Umbilical cord (tissue), 2 donors: Measurements from ENCODE around the gene NRL. TPM values are rescaled to one million over a fixed set of nuclear protein-coding genes. Genes with fewer than 3 reads are reported as not detected.

Experiments used
- DNase-seq: peaks from one replicate; pipeline ENCODE4 v3.0.0-alpha.2; 2015; ENCODE audit warnings: low spot score
- total RNA-seq: library from RNA; depleted of rRNA; stranded (reverse); fragments of >200 nt; gene quantifications from one replicate; pipeline ENCODE4 v1.2.3, GENCODE V29; 2014; ENCODE audit warnings: low replicate concordance; ENCODE audit not compliant: insufficient read depth

NRL gene
- total RNA-seq, 1 donor from 2014 or later, result 0.24 TPM

- DNase-seq, result no peak
Measured at GRCh38 chr14:24098927-24099813, 15.6 kb downstream of the NRL start.

GRCh38 chr14:24098229-24098926, 16.4 kb downstream of the NRL start:
- no peak for DNase-seq

GRCh38 chr14:24096545-24097181, 18.1 kb downstream of the NRL start:
- DNase-seq, result no peak

- peak; percentile 55 for DNase-seq
Measured at GRCh38 chr14:24095271-24096068, 19.3 kb downstream of the NRL start.

- no peak for DNase-seq
Measured at GRCh38 chr14:24094841-24095270, 19.9 kb downstream of the NRL start.

- DNase-seq, result peak; percentile 89
Measured at GRCh38 chr14:24093901-24094840, 20.6 kb downstream of the NRL start, which contains the start of gene PCK2. Gene PCK2, plus strand, starts transcription at chr14:24094311. Its CDS starts 95 bp downstream, at chr14:24094406.

GRCh38 chr14:24093207-24093900, 21.4 kb downstream of the NRL start:
- no peak for DNase-seq

GRCh38 chr14:24092505-24093206, 22.1 kb downstream of the NRL start:
- DNase-seq, result peak; percentile 19

GRCh38 chr14:24092110-24092504, 22.6 kb downstream of the NRL start:
- DNase-seq, result no peak

- no peak for DNase-seq
Measured at GRCh38 chr14:24089890-24090289, 24.9 kb downstream of the NRL start.

- DNase-seq, result no peak
Measured at GRCh38 chr14:24088095-24088494, 26.7 kb downstream of the NRL start.

- DNase-seq, result no peak
Measured at GRCh38 chr14:24087004-24087403, 27.7 kb downstream of the NRL start.

GRCh38 chr14:24086193-24086955, 28.4 kb downstream of the NRL start:
- DNase-seq, result no peak

GRCh38 chr14:24085215-24085614, 29.5 kb downstream of the NRL start:
- DNase-seq, result no peak

- DNase-seq, result no peak
Measured at GRCh38 chr14:24084440-24084839, 30.3 kb downstream of the NRL start.

GRCh38 chr14:24083462-24083861, 31.3 kb downstream of the NRL start:
- DNase-seq, result no peak

- no peak for DNase-seq
Measured at GRCh38 chr14:24082411-24083080, 32.2 kb downstream of the NRL start.
